NT2/D1 (cell line): ENCODE results near the gene FOXN4.

ENCODE experiments used
- YY1 ChIP-seq: IDR thresholded peaks from 2 replicates; pipeline ENCODE4 v1.6.1; 2011; ENCODE audit not compliant: insufficient read length, insufficient read depth
- ZNF274 ChIP-seq: IDR thresholded peaks from 2 replicates; pipeline ENCODE4 v1.6.1; 2011; ENCODE audit warnings: mild to moderate bottlenecking, low read depth, low read length

- TF ChIP-seq YY1 = no peak
- TF ChIP-seq ZNF274 = no peak
Observed at GRCh38 chr12:109289004-109289403, 20.1 kb downstream of the FOXN4 start.
